CD4-positive, alpha-beta T cell treated with Interleukin-6 for 4 hours (primary cell): ENCODE measurements around the gene PDIK1L.

Experiments used
- DNase-seq: peaks from one replicate; pipeline ENCODE4 v3.0.0-alpha.2; 2020; ENCODE audit warnings: mixed read lengths

PDIK1L gene

GRCh38 chr1:26111530-26112406, at the start of gene PDIK1L:
PDIK1L (plus strand) TSS chr1:26111824; CDS start chr1:26114309, 2,485 bp downstream.
- peak; percentile 93 for DNase-seq

- DNase-seq, result no peak
These were observed 47.1 kb upstream of the PDIK1L start for GRCh38 chr1:26064553-26064952.

- DNase-seq, result no peak
These were observed 45.5 kb upstream of the PDIK1L start for GRCh38 chr1:26066160-26066559.

- no peak for DNase-seq
These were observed 44.8 kb upstream of the PDIK1L start for GRCh38 chr1:26066857-26067256.

GRCh38 chr1:26067432-26067911, 44.2 kb upstream of the PDIK1L start, which contains the start of gene TRIM63:
TRIM63 (minus strand) TSS chr1:26067630; CDS start chr1:26067494, 136 bp downstream.
- no peak for DNase-seq

- no peak for DNase-seq
These were observed 41.7 kb upstream of the PDIK1L start for GRCh38 chr1:26069941-26070295.

GRCh38 chr1:26070296-26070962, 41.2 kb upstream of the PDIK1L start:
- DNase-seq, result no peak

GRCh38 chr1:26070963-26071342, 40.7 kb upstream of the PDIK1L start:
- DNase-seq, result no peak

- DNase-seq, result no peak
These were observed 39.3 kb upstream of the PDIK1L start for GRCh38 chr1:26072305-26072704.

GRCh38 chr1:26075421-26076144, 36.0 kb upstream of the PDIK1L start:
- no peak for DNase-seq

- no peak for DNase-seq
These were observed 34.1 kb upstream of the PDIK1L start for GRCh38 chr1:26077524-26077923.

- no peak for DNase-seq
These were observed 33.1 kb upstream of the PDIK1L start for GRCh38 chr1:26078286-26079177.

GRCh38 chr1:26079178-26079563, 32.5 kb upstream of the PDIK1L start:
- no peak for DNase-seq

GRCh38 chr1:26079960-26080814, 31.4 kb upstream of the PDIK1L start:
- DNase-seq, result no peak

- no peak for DNase-seq
These were observed 30.2 kb upstream of the PDIK1L start for GRCh38 chr1:26081267-26082019.

- no peak for DNase-seq
These were observed 29.6 kb upstream of the PDIK1L start for GRCh38 chr1:26082020-26082350.

- no peak for DNase-seq
These were observed 28.4 kb upstream of the PDIK1L start for GRCh38 chr1:26083208-26083607.

- no peak for DNase-seq
These were observed 27.5 kb upstream of the PDIK1L start for GRCh38 chr1:26084091-26084561.

- no peak for DNase-seq
These were observed 26.8 kb upstream of the PDIK1L start for GRCh38 chr1:26084844-26085243.

- DNase-seq, result no peak
These were observed 22.5 kb upstream of the PDIK1L start for GRCh38 chr1:26089125-26089524.

- DNase-seq, result no peak
These were observed 20.7 kb upstream of the PDIK1L start for GRCh38 chr1:26090893-26091292.
